T-helper 17 cell (primary cell): ENCODE data around the gene GPR139. TPM values are rescaled to one million over a fixed set of nuclear protein-coding genes. Genes with fewer than 3 reads are reported as not detected.

Experiments
- ATAC-seq: fragments of 150-1000 bp; cut with Tn5 transposase; 2 replicates; pipeline ENCODE4 v1.10.0; 2021; ENCODE audit warnings: mild to moderate bottlenecking, moderate library complexity
- DNase-seq, 3 donors: peaks; one replicate each; pipeline versions ENCODE4 v3.0.0 to v3.0.0-alpha.2; 2020 to 2021
- H3K9me3 ChIP-seq: one replicate; pipeline ENCODE4 v1.7.0; 2013; ENCODE audit warnings: low read length, mild to moderate bottlenecking; ENCODE audit not compliant: control insufficient read depth, poor library complexity, severe bottlenecking
- H3K27ac Mint-ChIP-seq: one replicate; pipeline ENCODE4 v1.8.0; 2022; ENCODE audit warnings: mild to moderate bottlenecking, moderate library complexity, mixed read lengths
- H3K27me3 Mint-ChIP-seq: one replicate; pipeline ENCODE4 v1.8.0; 2022; ENCODE audit warnings: mixed read lengths
- H3K36me3 Mint-ChIP-seq: one replicate; pipeline ENCODE4 v1.8.0; 2022; ENCODE audit warnings: low read depth, mixed read lengths
- H3K4me1 Mint-ChIP-seq: one replicate; pipeline ENCODE4 v1.8.0; 2022; ENCODE audit warnings: mild to moderate bottlenecking, mixed read lengths
- H3K4me3 Mint-ChIP-seq: one replicate; pipeline ENCODE4 v1.8.0; 2022; ENCODE audit warnings: mild to moderate bottlenecking, moderate library complexity, mixed read lengths
- total RNA-seq, 4 donors: library from RNA in 2 of 4; stranded (reverse) in 2 of 4; gene quantifications; one replicate each; pipeline ENCODE4 v1.2.3 and lab custom pipeline; 2022 to 2026

GPR139 gene
- not detected for total RNA-seq
- 0 reads per million in 2 donors for total RNA-seq (lab: John Stamatoyannopoulos, UW)

GRCh38 chr16:20073203-20074098, at the start of gene GPR139:
Gene GPR139 (minus strand): TSS chr16:20073890. CDS start chr16:20073616, 274 bp downstream.
- Mint-ChIP-seq H3K36me3 (peaks cover 3% of the 10 kb centered on the region), H3K4me3 (no peak within 1 kb of the TSS), H3K4me1 (peaks cover 2% of the 10 kb centered on the region), H3K27ac (no peak within 1 kb of the TSS), H3K27me3 (peaks cover 18% of the 10 kb centered on the region)
- ATAC-seq (no peak), DNase-seq (no peak)
- H3K9me3 ChIP-seq, result no peaks in the 10 kb centered on the region

GRCh38 chr16:20122011-20122410, 48.3 kb upstream of the GPR139 start:
- no peaks in the 10 kb centered on the region for H3K4me1 Mint-ChIP-seq
- no peak for ATAC-seq
- H3K27ac Mint-ChIP-seq, result no peak overlapping the region
- peaks cover 2% of the 10 kb centered on the region for H3K36me3 Mint-ChIP-seq
- H3K9me3 ChIP-seq, result no peaks in the 10 kb centered on the region
- no peaks in the 10 kb centered on the region for H3K27me3 Mint-ChIP-seq
- no peak for DNase-seq
- no peak overlapping the region for H3K4me3 Mint-ChIP-seq

- no peaks in the 10 kb centered on the region for H3K9me3 ChIP-seq
- no peaks in the 10 kb centered on the region for H3K36me3 Mint-ChIP-seq
- H3K4me1 Mint-ChIP-seq, result no peaks in the 10 kb centered on the region
- no peaks in the 10 kb centered on the region for H3K27me3 Mint-ChIP-seq
- DNase-seq, result no peak
- H3K27ac Mint-ChIP-seq, result no peak overlapping the region
- no peak for ATAC-seq
- no peak overlapping the region for H3K4me3 Mint-ChIP-seq
These were observed 40.7 kb upstream of the GPR139 start for GRCh38 chr16:20114356-20114755.

- no peak overlapping the region for H3K27ac Mint-ChIP-seq
- DNase-seq (no peak), ATAC-seq (no peak)
- no peaks in the 10 kb centered on the region for H3K27me3 Mint-ChIP-seq
- no peaks in the 10 kb centered on the region for H3K9me3 ChIP-seq
- H3K4me1 Mint-ChIP-seq, result no peaks in the 10 kb centered on the region
- no peak overlapping the region for H3K4me3 Mint-ChIP-seq
- H3K36me3 Mint-ChIP-seq, result no peaks in the 10 kb centered on the region
These were observed 37.5 kb upstream of the GPR139 start for GRCh38 chr16:20111143-20111542.

- no peaks in the 10 kb centered on the region for H3K4me1 Mint-ChIP-seq
- H3K27ac Mint-ChIP-seq, result no peak overlapping the region
- no peaks in the 10 kb centered on the region for H3K9me3 ChIP-seq
- no peak for ATAC-seq
- no peak for DNase-seq
- H3K27me3 Mint-ChIP-seq, result no peaks in the 10 kb centered on the region
- H3K36me3 Mint-ChIP-seq, result no peaks in the 10 kb centered on the region
- H3K4me3 Mint-ChIP-seq, result no peak overlapping the region
These were observed 33.4 kb upstream of the GPR139 start for GRCh38 chr16:20107083-20107482.

- Mint-ChIP-seq H3K27ac (no peak overlapping the region), H3K4me1 (no peaks in the 10 kb centered on the region), H3K27me3 (no peaks in the 10 kb centered on the region), H3K36me3 (no peaks in the 10 kb centered on the region), H3K4me3 (no peak overlapping the region)
- ATAC-seq, result no peak
- no peaks in the 10 kb centered on the region for H3K9me3 ChIP-seq
- no peak for DNase-seq
These were observed 31.0 kb upstream of the GPR139 start for GRCh38 chr16:20104563-20105183.

- no peak overlapping the region for H3K27ac Mint-ChIP-seq
- no peaks in the 10 kb centered on the region for H3K27me3 Mint-ChIP-seq
- H3K4me3 Mint-ChIP-seq, result no peak overlapping the region
- no peak for DNase-seq
- ATAC-seq, result no peak
- no peaks in the 10 kb centered on the region for H3K4me1 Mint-ChIP-seq
- no peaks in the 10 kb centered on the region for H3K36me3 Mint-ChIP-seq
- H3K9me3 ChIP-seq, result no peaks in the 10 kb centered on the region
These were observed 28.8 kb upstream of the GPR139 start for GRCh38 chr16:20102521-20102920.

GRCh38 chr16:20102021-20102420, 28.3 kb upstream of the GPR139 start:
- DNase-seq, result no peak
- no peak overlapping the region for H3K4me3 Mint-ChIP-seq
- ATAC-seq, result no peak
- H3K27ac Mint-ChIP-seq, result no peak overlapping the region
- no peaks in the 10 kb centered on the region for H3K27me3 Mint-ChIP-seq
- H3K4me1 Mint-ChIP-seq, result no peaks in the 10 kb centered on the region
- H3K9me3 ChIP-seq, result no peaks in the 10 kb centered on the region
- no peaks in the 10 kb centered on the region for H3K36me3 Mint-ChIP-seq

GRCh38 chr16:20099375-20099774, 25.7 kb upstream of the GPR139 start:
- no peaks in the 10 kb centered on the region for H3K9me3 ChIP-seq
- no peak overlapping the region for H3K27ac Mint-ChIP-seq
- ATAC-seq (no peak), DNase-seq (no peak)
- peaks cover 4% of the 10 kb centered on the region for H3K27me3 Mint-ChIP-seq
- H3K4me1 Mint-ChIP-seq, result no peaks in the 10 kb centered on the region
- no peak overlapping the region for H3K4me3 Mint-ChIP-seq
- H3K36me3 Mint-ChIP-seq, result no peaks in the 10 kb centered on the region

- H3K36me3 Mint-ChIP-seq, result no peaks in the 10 kb centered on the region
- no peaks in the 10 kb centered on the region for H3K4me1 Mint-ChIP-seq
- DNase-seq, result no peak
- peaks cover 4% of the 10 kb centered on the region for H3K27me3 Mint-ChIP-seq
- no peak overlapping the region for H3K4me3 Mint-ChIP-seq
- ATAC-seq, result no peak
- no peaks in the 10 kb centered on the region for H3K9me3 ChIP-seq
- no peak overlapping the region for H3K27ac Mint-ChIP-seq
These were observed 20.5 kb upstream of the GPR139 start for GRCh38 chr16:20094157-20094556.

- ATAC-seq (no peak), DNase-seq (no peak)
- no peaks in the 10 kb centered on the region for H3K9me3 ChIP-seq
- H3K36me3 Mint-ChIP-seq, result no peaks in the 10 kb centered on the region
- peaks cover 4% of the 10 kb centered on the region for H3K27me3 Mint-ChIP-seq
- no peak overlapping the region for H3K4me3 Mint-ChIP-seq
- H3K4me1 Mint-ChIP-seq, result no peaks in the 10 kb centered on the region
- H3K27ac Mint-ChIP-seq, result no peak overlapping the region
These were observed 15.7 kb upstream of the GPR139 start for GRCh38 chr16:20089246-20089965.

GRCh38 chr16:20084624-20085226, 11.0 kb upstream of the GPR139 start:
- Mint-ChIP-seq H3K27ac (no peak overlapping the region), H3K4me3 (no peak overlapping the region), H3K27me3 (peaks cover 4% of the 10 kb centered on the region), H3K36me3 (no peaks in the 10 kb centered on the region), H3K4me1 (no peaks in the 10 kb centered on the region)
- no peaks in the 10 kb centered on the region for H3K9me3 ChIP-seq
- DNase-seq, result no peak
- no peak for ATAC-seq

GRCh38 chr16:20079106-20079505, 5.4 kb upstream of the GPR139 start:
- Mint-ChIP-seq H3K4me1 (no peaks in the 10 kb centered on the region), H3K27me3 (peaks cover 7% of the 10 kb centered on the region), H3K36me3 (no peaks in the 10 kb centered on the region), H3K27ac (no peak overlapping the region), H3K4me3 (no peak overlapping the region)
- H3K9me3 ChIP-seq, result no peaks in the 10 kb centered on the region
- DNase-seq (no peak), ATAC-seq (no peak)
